Glutamatergic neuron (in vitro differentiated cells): ENCODE results near the gene AKNA. TPM values are rescaled to one million over a fixed set of nuclear protein-coding genes. Genes with fewer than 3 reads are reported as not detected.
A peak's percentile ranks its signal among the peaks of the same experiment; 100 is the strongest.

Experiments
- DNase-seq: peaks from one replicate; pipeline ENCODE4 v3.0.0; 2022
- H3K27ac Mint-ChIP-seq: one replicate; pipeline ENCODE4 v1.8.0; 2020; ENCODE audit warnings: mild to moderate bottlenecking, mixed read lengths, inconsistent platforms; ENCODE audit not compliant: unreplicated experiment
- H3K27me3 Mint-ChIP-seq: one replicate; pipeline ENCODE4 v1.8.0; 2020; ENCODE audit warnings: mild to moderate bottlenecking, moderate library complexity, mixed read lengths, inconsistent platforms; ENCODE audit not compliant: unreplicated experiment
- H3K36me3 Mint-ChIP-seq: one replicate; pipeline ENCODE4 v1.8.0; 2020; ENCODE audit warnings: mild to moderate bottlenecking, mixed read lengths, inconsistent platforms; ENCODE audit not compliant: unreplicated experiment
- H3K4me1 Mint-ChIP-seq: one replicate; pipeline ENCODE4 v1.8.0; 2020; ENCODE audit warnings: mild to moderate bottlenecking, low read depth, mixed read lengths, inconsistent platforms; ENCODE audit not compliant: unreplicated experiment
- H3K4me3 Mint-ChIP-seq: one replicate; pipeline ENCODE4 v1.8.0; 2020; ENCODE audit warnings: mild to moderate bottlenecking, mixed read lengths, inconsistent platforms; ENCODE audit not compliant: unreplicated experiment
- H3K9me3 Mint-ChIP-seq: one replicate; pipeline ENCODE4 v1.8.0; 2020; ENCODE audit warnings: mild to moderate bottlenecking, moderate library complexity, mixed read lengths, inconsistent platforms; ENCODE audit not compliant: unreplicated experiment
- CTCF ChIP-seq: fragments of 200-600 bp; sonication (generic); IDR thresholded peaks from one replicate; pipeline ENCODE4 v1.5.0; 2021; ENCODE audit not compliant: partially characterized antibody, unreplicated experiment
- total RNA-seq: library from RNA; stranded (reverse); fragmentation: NEBNext Ultra II Directional; extraction: Animal tissue kit (Norgen Biotek cat#: 25700); gene quantifications from one replicate; pipeline ENCODE4 v1.2.1, GENCODE V29; 2021; ENCODE audit not compliant: unreplicated experiment

The AKNA gene
- total RNA-seq, 1 donor from 2014 or later = 32.6 TPM

DNA sequence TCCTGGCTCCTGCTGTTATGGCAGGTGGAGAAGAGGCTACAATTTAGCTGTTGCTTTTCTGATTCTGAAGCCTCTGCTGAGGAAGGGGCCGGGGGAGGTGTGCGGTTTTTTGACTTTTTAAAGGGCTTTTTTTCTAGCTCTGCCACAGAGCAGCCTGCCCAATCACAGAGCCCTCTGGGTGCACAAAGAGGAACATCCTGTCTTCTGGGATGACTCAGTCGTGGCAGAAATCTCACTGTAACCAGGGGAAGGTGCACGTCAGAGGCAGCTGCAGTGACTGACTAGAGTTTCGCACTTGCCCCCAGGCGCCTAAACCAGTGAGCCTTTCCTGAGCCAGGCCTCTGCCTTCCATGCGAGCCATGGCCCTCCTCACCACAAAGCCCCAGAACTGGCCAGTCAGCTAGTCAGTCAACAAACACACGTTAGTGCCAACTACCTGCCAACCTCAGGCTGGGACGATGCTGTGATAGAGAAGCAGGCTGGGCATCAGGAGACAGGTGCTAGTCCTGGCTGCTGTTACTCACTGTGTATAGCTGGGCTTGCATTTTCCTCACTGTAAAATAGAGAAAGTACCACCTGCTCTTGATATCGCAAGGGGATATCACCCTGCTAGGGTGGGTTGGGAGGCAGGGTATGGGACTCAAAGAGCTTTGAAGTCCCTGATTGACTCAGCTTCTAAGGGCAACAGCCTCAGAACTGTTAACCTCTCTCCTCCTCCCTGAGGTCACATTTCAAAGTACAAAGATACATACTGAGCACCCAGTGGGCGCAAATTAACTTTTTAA lies 2.2 kb downstream of the AKNA start:
- DNase-seq = no peak
- H3K4me1 Mint-ChIP-seq = peaks cover 42% of the 10 kb centered on the region
- no peak for TF ChIP-seq CTCF
- no peaks in the 10 kb centered on the region for H3K36me3 Mint-ChIP-seq
- no peak overlapping the region for H3K4me3 Mint-ChIP-seq
- peaks cover 3% of the 10 kb centered on the region for H3K9me3 Mint-ChIP-seq
- H3K27me3 Mint-ChIP-seq = peaks cover 1% of the 10 kb centered on the region
- peak overlapping the region; percentile 33 for H3K27ac Mint-ChIP-seq

DNA sequence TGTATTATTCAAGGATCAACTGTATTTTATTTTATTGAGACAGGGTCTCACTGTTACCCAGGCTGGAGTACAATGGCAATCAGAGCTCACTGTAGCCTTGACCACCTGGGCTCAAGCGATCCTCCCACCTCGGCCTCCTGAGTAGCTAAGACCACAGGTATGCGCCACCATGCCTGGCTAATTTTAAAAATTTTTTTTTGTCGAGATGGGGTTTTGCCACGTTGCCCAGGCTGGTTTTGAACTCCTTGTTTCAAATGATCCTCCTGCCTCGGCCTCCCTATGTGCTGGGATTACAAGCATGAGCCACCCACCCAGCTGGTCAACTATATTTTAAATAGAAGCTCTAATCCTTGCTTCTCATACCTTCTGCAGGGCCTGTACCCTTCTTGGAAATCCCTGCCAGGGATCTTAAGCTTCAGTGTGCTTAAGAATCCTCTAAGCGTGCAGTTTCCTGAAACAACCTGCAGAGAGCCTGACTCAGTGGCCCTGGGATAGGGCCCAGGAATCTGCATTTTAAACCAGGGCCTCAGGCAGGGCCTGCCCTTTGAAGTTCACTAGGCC lies 2.9 kb downstream of the AKNA start:
- Mint-ChIP-seq H3K4me3 (no peak overlapping the region), H3K27me3 (peaks cover 1% of the 10 kb centered on the region), H3K4me1 (peaks cover 37% of the 10 kb centered on the region), H3K36me3 (no peaks in the 10 kb centered on the region), H3K9me3 (peaks cover 3% of the 10 kb centered on the region), H3K27ac (no peak overlapping the region)
- no peak for TF ChIP-seq CTCF
- DNase-seq = no peak

- no peak for DNase-seq
- Mint-ChIP-seq H3K4me1 (peaks cover 37% of the 10 kb centered on the region), H3K27me3 (peaks cover 1% of the 10 kb centered on the region), H3K27ac (no peak overlapping the region), H3K9me3 (peaks cover 3% of the 10 kb centered on the region), H3K36me3 (no peaks in the 10 kb centered on the region), H3K4me3 (no peak overlapping the region)
- no peak for TF ChIP-seq CTCF
These were observed 3.4 kb downstream of the AKNA start for GRCh38 chr9:114384341-114384740.

GRCh38 chr9:114383521-114384231 lies 4.1 kb downstream of the AKNA start:
- Mint-ChIP-seq H3K4me3 (peak overlapping the region; percentile 57), H3K9me3 (peaks cover 3% of the 10 kb centered on the region), H3K36me3 (peaks cover under 1% of the 10 kb centered on the region), H3K4me1 (peaks cover 33% of the 10 kb centered on the region), H3K27ac (peak overlapping the region; percentile 95), H3K27me3 (peaks cover 1% of the 10 kb centered on the region)
- no peak for TF ChIP-seq CTCF
- DNase-seq = no peak
